K562 (cell line): ENCODE results near the gene MAP1LC3A. TPM values are rescaled to one million over a fixed set of nuclear protein-coding genes. Genes with fewer than 3 reads are reported as not detected.

Experiments
- ATAC-seq: fragments of 200-7000 bp; cut with Tn5 transposase; 3 replicates; pipeline ENCODE4 v1.9.1; 2020; ENCODE audit warnings: moderate library complexity
- BruUV-seq: library from RNA; stranded (reverse); fragments of 400-500 nt; replicated peaks from 2 replicates; lab custom pipeline; 2021; lab: Mats Ljungman, UMichigan
- CTCF ChIA-PET: fragments of 300-600 bp; formaldehyde crosslinking; extraction: SDS; loops from one replicate; lab custom pipeline; 2021; ENCODE audit warnings: low intra/inter-chr PET ratio; lab: Yijun Ruan, JAX
- POLR2A ChIA-PET: fragments of 300-600, 350-650 bp; sonication (Branson Sonifier 250); formaldehyde crosslinking; extraction: SDS; loops from one replicate; lab custom pipeline; 2021; ENCODE audit warnings: antibody characterized with exemption, inconsistent platforms; lab: Yijun Ruan, JAX
- DNase-seq, 4 experiments: peaks; one replicate each; pipeline versions ENCODE4 v3.0.0 to v3.0.0-alpha.2; 2011 to 2018; ENCODE audit warnings: low spot score in 3 of 4, mixed read lengths in 3 of 4; ENCODE audit errors: extremely low read depth in 1 of 4
- FAIRE-seq: peaks from 2 replicates; lab custom pipeline; 2011; peaks lifted over from hg19 to GRCh38; lab: Jason Lieb, UNC
- H2AFZ ChIP-seq: 2 replicates; pipeline ENCODE4 v1.6.0; 2011; ENCODE audit warnings: low read depth, low read length, control low read depth, inconsistent platforms
- H3K27ac ChIP-seq: fragments of 200-600 bp; 3 replicates; pipeline ENCODE4 v1.8.0; 2011; ENCODE audit warnings: low read depth, mild to moderate bottlenecking, control low read depth, inconsistent platforms, low read length, moderate library complexity, mixed read lengths; ENCODE audit errors: extremely low read depth
- H3K27me3 ChIP-seq, 2 experiments: fragments of 300-600 bp in 1 of 2; 2 replicates in 1 of 2; 3 replicates in 1 of 2; pipeline versions ENCODE4 v1.6.0 to v1.8.0; 2011; ENCODE audit warnings: inconsistent platforms in 2 of 2, low read length in 2 of 2, mild to moderate bottlenecking in 1 of 2, mixed read lengths in 1 of 2, moderate library complexity in 1 of 2; ENCODE audit not compliant: control insufficient read depth in 2 of 2, insufficient read depth in 2 of 2
- H3K36me3 ChIP-seq: fragments of 300-600 bp; 3 replicates; pipeline ENCODE4 v1.8.0; 2011; ENCODE audit warnings: mild to moderate bottlenecking, low read length, inconsistent platforms; ENCODE audit not compliant: control insufficient read depth, insufficient read depth
- H3K4me1 ChIP-seq, 2 experiments: fragments of 200-600 bp in 1 of 2; replicated peaks in 1 of 2; 2 replicates in 1 of 2; 3 replicates in 1 of 2; pipeline versions ENCODE4 v1.5.1 to v1.8.0; 2011; ENCODE audit warnings: inconsistent platforms in 2 of 2, low read length in 2 of 2, mild to moderate bottlenecking in 1 of 2, mixed read lengths in 1 of 2, moderate library complexity in 1 of 2; ENCODE audit not compliant: control insufficient read depth in 2 of 2, insufficient read depth in 2 of 2
- H3K4me2 ChIP-seq: 2 replicates; pipeline ENCODE4 v1.6.1; 2011; ENCODE audit warnings: low read length, control low read depth, inconsistent platforms, mixed read lengths; ENCODE audit not compliant: insufficient read depth
- H3K4me3 ChIP-seq: fragments of 200-600 bp; sonication (generic), shearing (Covaris generic); 2 replicates; pipeline ENCODE4 v1.5.1; 2016; ENCODE audit warnings: control low read depth, inconsistent platforms
- H3K79me2 ChIP-seq: fragments of 200-600 bp; 3 replicates; pipeline ENCODE4 v1.8.0; 2011; ENCODE audit warnings: low read length, inconsistent platforms; ENCODE audit not compliant: control insufficient read depth, insufficient read depth
- H3K9ac ChIP-seq, 2 experiments: 2 replicates each; pipeline versions ENCODE4 v1.6.0 to v1.6.1; 2011; ENCODE audit warnings: low read depth in 2 of 2, low read length in 2 of 2, control low read depth in 1 of 2, inconsistent platforms in 1 of 2, mild to moderate bottlenecking in 1 of 2, mixed read lengths in 1 of 2; ENCODE audit not compliant: insufficient read depth in 1 of 2
- H3K9me1 ChIP-seq: one replicate; pipeline ENCODE4 v1.6.0; 2011; ENCODE audit warnings: inconsistent platforms, mild to moderate bottlenecking, low read length, moderate library complexity; ENCODE audit not compliant: control insufficient read depth, insufficient read depth
- H3K9me3 ChIP-seq: replicated peaks from 2 replicates; pipeline ENCODE4 v1.5.1; 2011; ENCODE audit warnings: low read depth, low read length, inconsistent platforms; ENCODE audit not compliant: control insufficient read depth, insufficient read depth
- H4K20me1 ChIP-seq: replicated peaks from 2 replicates; pipeline ENCODE4 v1.6.1; 2011; ENCODE audit warnings: low read length, inconsistent platforms, mixed read lengths; ENCODE audit not compliant: control insufficient read depth, insufficient read depth
- ARID2 ChIP-seq: fragments of 450-650 bp; IDR thresholded peaks from 2 replicates; pipeline ENCODE4 v1.6.1; 2017; ENCODE audit warnings: antibody characterized with exemption, mild to moderate bottlenecking
- CBFB ChIP-seq: sonication (generic); formaldehyde crosslinking; IDR thresholded peaks from 2 replicates; pipeline ENCODE4 v1.4.0; 2020; ENCODE audit warnings: mild to moderate bottlenecking, missing genetic modification reagents
- CREM ChIP-seq: IDR thresholded peaks from 2 replicates; pipeline ENCODE4 v1.6.1; 2014; ENCODE audit warnings: antibody characterized with exemption, low read depth
- HMG20A ChIP-seq: fragments of 450-650 bp; formaldehyde crosslinking; conservative IDR thresholded peaks from 2 replicates; pipeline ENCODE4 v1.4.0; 2020; ENCODE audit warnings: mild to moderate bottlenecking, mixed read lengths
- MAZ ChIP-seq, 2 experiments: fragments of 450-650 bp in 1 of 2; sonication (generic) in 1 of 2; formaldehyde crosslinking; IDR thresholded peaks in 1 of 2; conservative IDR thresholded peaks in 1 of 2; 2 replicates each; pipeline versions ENCODE4 v1.4.0 to v1.5.0; 2020; ENCODE audit warnings: mild to moderate bottlenecking in 1 of 2, missing genetic modification reagents in 1 of 2
- NFRKB ChIP-seq: fragments of 450-650 bp; IDR thresholded peaks from 2 replicates; pipeline ENCODE4 v1.6.1; 2016; ENCODE audit warnings: low read depth
- NR4A1 ChIP-seq, 2 experiments: fragments of 250-450 bp in 1 of 2; fragments of 450-650 bp in 1 of 2; sonication (Bioruptor Pico) in 1 of 2; IDR thresholded peaks; 2 replicates each; pipeline versions ENCODE4 v1.4.0 to v1.6.1; 2016 to 2020; ENCODE audit warnings: mild to moderate bottlenecking in 2 of 2, missing compliant biosample characterization in 1 of 2, missing genetic modification characterization in 1 of 2, moderate library complexity in 1 of 2
- PTRF ChIP-seq: fragments of 450-650 bp; IDR thresholded peaks from 2 replicates; pipeline ENCODE4 v1.6.1; 2016; ENCODE audit warnings: mild to moderate bottlenecking, missing genetic modification characterization, missing compliant biosample characterization
- RBBP5 ChIP-seq: fragments of 200-600 bp; sonication (generic); IDR thresholded peaks from 2 replicates; pipeline ENCODE4 v1.6.1; 2012; ENCODE audit warnings: borderline replicate concordance, mild to moderate bottlenecking, low read length, control low read depth, inconsistent platforms; ENCODE audit not compliant: insufficient read depth, poor library complexity, severe bottlenecking
- SRSF3 ChIP-seq: fragments of 200-400 bp; formaldehyde crosslinking; IDR thresholded peaks from 2 replicates; pipeline ENCODE4 v1.6.1; 2016; ENCODE audit warnings: mild to moderate bottlenecking, low read length, moderate library complexity; ENCODE audit not compliant: insufficient read depth
- TCF7 ChIP-seq: sonication (generic); IDR thresholded peaks from 2 replicates; pipeline ENCODE4 v1.6.1; 2016; ENCODE audit warnings: antibody characterized with exemption, borderline replicate concordance
- XRCC3 ChIP-seq: fragments of 450-650 bp; IDR thresholded peaks from 2 replicates; pipeline ENCODE4 v1.6.1; 2017; ENCODE audit warnings: mild to moderate bottlenecking, moderate library complexity
- ZNF41 ChIP-seq: fragments of 250-450 bp; sonication (Bioruptor Pico); conservative IDR thresholded peaks from 2 replicates; pipeline ENCODE4 v1.4.0; 2020; ENCODE audit warnings: mild to moderate bottlenecking
- ZNF77 ChIP-seq: fragments of 250-450 bp; sonication (Bioruptor Pico); IDR thresholded peaks from 2 replicates; pipeline ENCODE4 v1.5.0; 2020
- WGBS: fragments of 100-300 bp; shearing (Covaris generic); methylation state at CpG from one replicate; pipeline ENCODE4 v1.1.6; 2016; ENCODE audit warnings: low coverage, mixed read lengths; ENCODE audit not compliant: insufficient coverage; ENCODE audit errors: missing lambda C conversion rate; 5-methylcytosine and 5-hydroxymethylcytosine counted together
- in situ Hi-C: fragments of 300-500 bp; cut with MboI; formaldehyde crosslinking; loops from 4 replicates; pipeline ENCODE4 v1.15.0; 2018; ENCODE audit warnings: inconsistent platforms, mixed read lengths
- intact Hi-C: fragments of 100-400 bp; cut with micrococcal nuclease; formaldehyde crosslinking; loops from 2 replicates; pipeline ENCODE4 v1.14.2; 2022
- polyA plus RNA-seq, 8 experiments: library from polyadenylated mRNA; depleted of rRNA in 4 of 8; stranded (reverse) in 5 of 8; unstranded in 3 of 8; fragments of >200 nt; fragmentation: Nextera tagmentation in 2 of 8; fragmentation: Illumina TruSeq in 1 of 8; extraction: Ambion mirVana in 2 of 8; extraction: Trizol in 1 of 8; gene quantifications; 2 replicates each; pipeline versions ENCODE4 v1.2.1 to v1.2.3, GENCODE V29; 2011 to 2014; ENCODE audit warnings: inconsistent platforms in 1 of 8, missing spikeins in 1 of 8
- total RNA-seq, 7 experiments: library from RNA; depleted of rRNA in 6 of 7; stranded (reverse); fragments of >200 nt in 6 of 7; fragmentation: Illumina TruSeq in 2 of 7; extraction: Trizol in 2 of 7; gene quantifications; 2 replicates each; pipeline versions ENCODE4 v1.2.1 to v1.2.3, GENCODE V29; 2011 to 2021; ENCODE audit warnings: low replicate concordance in 1 of 7
- TF ChIP-seq, protein P1 (sequence below): sonication (generic); formaldehyde crosslinking; IDR thresholded peaks from 2 replicates; pipeline ENCODE4 v1.8.0; 2022; ENCODE audit warnings: mild to moderate bottlenecking, missing genetic modification reagents

The MAP1LC3A gene
- total and polyA plus RNA-seq, 9 of the 15 experiments (the other 6 are each of a cell fraction or from before 2014, with no cell fraction given): 0.27 to 0.38 TPM; not detected in 7

DNA sequence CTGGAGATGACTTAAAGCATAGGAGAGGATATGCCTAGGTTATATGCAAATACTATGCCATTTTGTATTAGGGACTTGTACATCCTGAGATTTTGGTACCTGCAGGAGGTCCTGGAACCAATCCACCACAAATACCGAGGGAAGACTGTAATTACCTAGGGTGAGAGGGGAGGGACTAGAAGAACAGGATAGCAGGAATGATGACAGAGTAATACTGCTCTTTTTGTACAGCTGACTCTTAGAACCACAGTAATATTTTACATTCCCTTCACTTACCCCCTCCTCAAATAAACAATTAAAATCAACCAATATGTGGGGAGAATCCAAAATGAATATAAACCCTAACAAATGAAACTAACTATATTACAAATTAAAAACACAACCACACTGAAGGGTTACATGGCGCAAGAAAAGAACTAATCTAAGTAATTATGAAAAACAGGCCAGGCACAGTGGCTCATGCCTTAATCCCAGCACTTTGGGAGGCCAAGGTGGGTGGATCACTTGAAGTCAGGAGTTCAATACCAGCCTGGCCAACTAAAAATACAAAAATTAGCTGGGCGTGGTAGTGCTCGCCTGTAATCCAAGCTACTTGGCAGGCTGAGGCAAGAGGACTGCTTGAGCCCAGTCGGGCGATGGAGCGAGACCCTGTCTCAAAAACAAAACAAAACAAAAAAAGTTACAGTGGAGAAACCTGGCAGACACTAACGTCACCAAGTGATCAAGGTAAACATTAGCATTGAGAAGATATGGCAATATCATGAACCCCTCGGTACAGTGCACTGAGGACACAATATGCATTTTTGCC is 37.1 kb downstream of the MAP1LC3A start:
- Histone ChIP-seq H3K36me3 (no peaks in the 10 kb centered on the region), H3K4me3 (no peak overlapping the region), H3K4me1 (no peaks in the 10 kb centered on the region), H3K27ac (no peak overlapping the region), H3K9ac (no peak overlapping the region), H3K27me3 (no peaks in the 10 kb centered on the region), H2AFZ (no peak overlapping the region), H3K9me1 (no peaks in the 10 kb centered on the region), H3K4me2 (no peak overlapping the region), H3K79me2 (no peaks in the 10 kb centered on the region), H4K20me1 (no peaks in the 10 kb centered on the region), H3K9me3 (no peaks in the 10 kb centered on the region)
- intact Hi-C loops: no loop called here
- no TSS peak for BruUV-seq
- in situ Hi-C loops: no loop called here
- 72% methylated on average over 9 of the region's 9 CpGs for WGBS
- DNase-seq: no peak
- POLR2A ChIA-PET: no interaction called here
- ATAC-seq: no peak
- CTCF ChIA-PET: no interaction called here
- TF ChIP-seq TCF7: no peak
- TF ChIP-seq ZNF41 (CRISPR knock-in tag): no peak
- no peak for TF ChIP-seq ARID2
- no peak for TF ChIP-seq CREM
- no peak for TF ChIP-seq XRCC3
- TF ChIP-seq NFRKB: no peak
- TF ChIP-seq CBFB: no peak
- TF ChIP-seq MAZ (CRISPR knock-in tag; conservative IDR thresholded peaks at IDR 0.05 in 1 of 2, IDR thresholded peaks at IDR 0.05 in 1 of 2): no peak
- TF ChIP-seq, protein P1, sequence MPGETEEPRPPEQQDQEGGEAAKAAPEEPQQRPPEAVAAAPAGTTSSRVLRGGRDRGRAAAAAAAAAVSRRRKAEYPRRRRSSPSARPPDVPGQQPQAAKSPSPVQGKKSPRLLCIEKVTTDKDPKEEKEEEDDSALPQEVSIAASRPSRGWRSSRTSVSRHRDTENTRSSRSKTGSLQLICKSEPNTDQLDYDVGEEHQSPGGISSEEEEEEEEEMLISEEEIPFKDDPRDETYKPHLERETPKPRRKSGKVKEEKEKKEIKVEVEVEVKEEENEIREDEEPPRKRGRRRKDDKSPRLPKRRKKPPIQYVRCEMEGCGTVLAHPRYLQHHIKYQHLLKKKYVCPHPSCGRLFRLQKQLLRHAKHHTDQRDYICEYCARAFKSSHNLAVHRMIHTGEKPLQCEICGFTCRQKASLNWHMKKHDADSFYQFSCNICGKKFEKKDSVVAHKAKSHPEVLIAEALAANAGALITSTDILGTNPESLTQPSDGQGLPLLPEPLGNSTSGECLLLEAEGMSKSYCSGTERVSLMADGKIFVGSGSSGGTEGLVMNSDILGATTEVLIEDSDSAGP: no peak
- no peak for TF ChIP-seq ZNF77 (CRISPR knock-in tag)
- no peak for TF ChIP-seq NR4A1 (CRISPR knock-in tag; IDR thresholded peaks at IDR 0.05)
- no peak for TF ChIP-seq NR4A1 (tag; IDR thresholded peaks at IDR 0.05)
- TF ChIP-seq PTRF: no peak
- TF ChIP-seq HMG20A (CRISPR knock-in tag): no peak
- TF ChIP-seq RBBP5: no peak
- no peak for TF ChIP-seq SRSF3
- FAIRE-seq: no peak
